Measurements from ENCODE around the gene NAGLU.

DNA sequence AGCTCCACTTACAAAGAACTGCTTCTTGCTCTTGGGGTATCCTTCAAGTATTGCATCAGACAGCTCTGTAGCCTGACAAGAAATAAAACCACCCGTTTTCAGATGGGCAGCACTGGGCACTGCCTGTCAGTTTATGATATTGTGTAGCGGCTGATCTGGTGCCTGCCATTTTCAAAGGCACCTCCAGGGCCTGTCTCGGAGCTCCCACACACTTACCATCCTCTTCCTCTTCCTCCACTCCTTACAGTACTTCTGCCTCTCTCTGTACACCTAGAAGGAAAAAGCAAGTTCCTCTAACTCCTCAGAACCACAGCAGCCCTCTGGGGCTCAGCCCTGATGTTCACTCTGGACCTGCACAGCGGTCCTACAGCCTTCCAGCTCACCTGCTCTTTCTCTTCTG is 37.1 kb downstream of the NAGLU start:
- no peak for TF ChIP-seq YY1 (IDR thresholded peaks at IDR 0.05; ENCODE audit: low read depth, low read length)
- TF ChIP-seq EGR1 (IDR thresholded peaks at IDR 0.05; ENCODE audit: borderline replicate concordance in 1 of 2, low read depth in 2 of 2, low read length in 2 of 2) = no peak
- no peak for TF ChIP-seq RCOR1 (conservative IDR thresholded peaks at IDR 0.05; ENCODE audit: low read depth, low read length)
- no peak for TF ChIP-seq POU2F2 (IDR thresholded peaks at IDR 0.05; ENCODE audit: borderline replicate concordance, low read depth, low read length)
- TF ChIP-seq SMC3 (IDR thresholded peaks at IDR 0.05; ENCODE audit: borderline replicate concordance, low read length) = no peak
- no peak for TF ChIP-seq RELA (IDR thresholded peaks at IDR 0.05; ENCODE audit: borderline replicate concordance, partially characterized antibody)
- TF ChIP-seq TAF1 (IDR thresholded peaks at IDR 0.05; ENCODE audit: borderline replicate concordance, low read depth, low read length) = no peak
- no peak for TF ChIP-seq POLR2A (IDR thresholded peaks at IDR 0.05; ENCODE audit: low read depth, low read length)
- no peak for TF ChIP-seq STAT3 (IDR thresholded peaks at IDR 0.05; ENCODE audit: low read depth, low read length)
- TF ChIP-seq EP300 (IDR thresholded peaks at IDR 0.05; ENCODE audit: borderline replicate concordance in 1 of 2, control insufficient read depth in 1 of 2, low read depth in 2 of 2, low read length in 2 of 2) = no peak
- no peak for TF ChIP-seq TARDBP (IDR thresholded peaks at IDR 0.05; ENCODE audit: borderline replicate concordance)

Measured in GM12878 (cell line).